Measurements from ENCODE around the gene SLC16A3.

The SLC16A3 gene

GRCh38 chr17:82224666-82225065 lies 4.2 kb upstream of the SLC16A3 start:
- DNase-seq: no peak

- no peak for DNase-seq
Measured at GRCh38 chr17:82225368-82226029, 3.3 kb upstream of the SLC16A3 start.

- no peak for DNase-seq
Measured at GRCh38 chr17:82226146-82226808, 2.6 kb upstream of the SLC16A3 start.

GRCh38 chr17:82226809-82227628 lies 1.8 kb upstream of the SLC16A3 start:
- DNase-seq: no peak

- DNase-seq: no peak
Measured at GRCh38 chr17:82227629-82228277, 1.1 kb upstream of the SLC16A3 start.

- DNase-seq: no peak
Measured at GRCh38 chr17:82228278-82228841, 482 bp upstream of the SLC16A3 start.

GRCh38 chr17:82229698-82230608 lies 1.1 kb downstream of the SLC16A3 start:
- DNase-seq: no peak

- DNase-seq: no peak
Measured at GRCh38 chr17:82230609-82231311, 1.9 kb downstream of the SLC16A3 start.

- no peak for DNase-seq
Measured at GRCh38 chr17:82231312-82231561, 2.4 kb downstream of the SLC16A3 start.

GRCh38 chr17:82231562-82232321 lies 2.9 kb downstream of the SLC16A3 start:
- DNase-seq: no peak

GRCh38 chr17:82232322-82232820 lies 3.5 kb downstream of the SLC16A3 start:
- no peak for DNase-seq

GRCh38 chr17:82232876-82233785 lies 4.3 kb downstream of the SLC16A3 start:
- DNase-seq: no peak

GRCh38 chr17:82234211-82235055 lies 5.6 kb downstream of the SLC16A3 start:
- no peak for DNase-seq

GRCh38 chr17:82235056-82235774 lies 6.4 kb downstream of the SLC16A3 start:
- DNase-seq: no peak

- DNase-seq: no peak
Measured at GRCh38 chr17:82235775-82236141, 6.9 kb downstream of the SLC16A3 start.

GRCh38 chr17:82236142-82236971 lies 7.5 kb downstream of the SLC16A3 start:
- peak; percentile 32 for DNase-seq

Measured in NCI-H1417 treated with DMSO at 0.1 percent for 48 hours (cell line).